Inflammatory macrophage (primary cell): ENCODE data around the gene TIAM1.

Experiments
- DNase-seq, 2 donors: peaks; one replicate each; pipeline ENCODE4 v3.0.0-alpha.2; 2020 to 2022

TIAM1 gene

DNA sequence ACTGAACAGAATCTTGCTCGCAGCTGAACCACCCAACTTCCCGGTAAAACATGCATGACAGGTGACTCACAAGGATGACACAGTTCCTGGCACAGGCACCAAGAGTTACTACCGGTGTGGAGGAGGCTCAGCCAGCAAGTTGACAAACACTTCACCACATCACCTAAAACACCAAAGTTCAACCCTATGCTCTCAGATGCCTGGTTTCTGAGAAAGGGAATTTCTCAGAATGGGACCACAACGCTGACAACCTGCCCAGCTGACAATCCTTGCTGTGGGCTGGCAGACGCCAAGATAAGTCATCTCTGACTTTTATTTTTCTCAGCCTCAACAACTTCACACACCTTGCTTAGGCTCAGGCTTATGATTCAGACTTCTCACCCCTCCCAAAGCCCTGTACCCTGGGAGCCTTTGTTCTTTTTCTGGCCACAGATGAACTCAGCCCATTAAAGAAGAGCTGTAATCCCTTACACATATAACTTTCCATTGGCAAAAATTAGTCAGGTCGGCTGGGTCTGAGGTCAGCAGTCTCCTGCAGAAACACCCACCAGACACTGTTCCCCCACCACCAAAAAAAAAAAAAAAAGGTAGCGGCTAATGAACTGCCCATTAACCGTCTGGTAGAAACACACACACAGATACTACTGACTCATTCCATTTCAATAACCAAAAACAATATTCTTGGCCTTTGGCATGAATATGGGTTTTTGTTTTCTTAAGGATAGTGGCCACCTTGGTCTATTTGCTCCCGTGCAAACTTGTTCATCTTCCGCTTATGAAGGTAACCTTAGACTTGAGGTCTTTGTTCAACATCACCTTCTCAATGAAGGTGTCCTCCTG lies 10.8 kb upstream of the TIAM1 start:
- DNase-seq = peak in 1 of 2 donors; percentile 42

DNA sequence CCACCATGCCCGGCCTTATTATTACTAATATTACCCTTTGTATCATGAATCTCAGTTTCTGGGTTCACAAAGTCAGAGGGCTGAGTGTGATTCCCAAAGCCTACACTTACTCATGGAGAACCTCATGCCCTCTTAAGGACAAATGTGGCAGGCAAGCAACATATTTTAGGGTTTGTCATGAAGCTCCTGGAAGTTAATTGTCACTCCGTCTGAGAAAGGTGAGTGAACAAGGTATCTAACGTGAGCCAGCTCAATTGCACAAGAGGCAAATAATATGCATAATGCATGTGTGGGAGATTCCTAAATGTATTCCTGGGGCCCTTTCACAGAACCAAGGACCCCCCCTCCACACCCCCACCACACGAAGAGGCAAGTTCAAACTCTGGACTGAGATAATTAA lies 10.1 kb upstream of the TIAM1 start:
- no peak for DNase-seq

DNA sequence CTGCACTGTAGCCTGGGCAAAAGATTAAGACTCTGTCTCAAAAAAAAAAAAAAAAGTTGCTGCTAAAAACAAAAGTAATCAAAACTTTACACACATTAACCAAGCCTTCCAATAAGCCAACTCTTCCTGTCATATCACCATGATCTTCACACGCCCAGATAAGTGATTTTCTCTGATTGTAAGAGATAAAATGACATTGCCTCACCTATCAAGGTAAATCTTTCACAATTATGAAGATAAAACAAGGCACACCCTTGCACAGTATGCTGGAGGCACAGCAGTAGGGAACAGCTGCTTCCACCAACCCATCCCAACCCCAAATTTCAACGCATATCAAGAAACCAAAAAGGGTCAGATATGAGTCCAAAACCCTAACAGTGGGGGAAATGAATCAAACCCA lies 8.8 kb upstream of the TIAM1 start:
- DNase-seq = no peak

DNA sequence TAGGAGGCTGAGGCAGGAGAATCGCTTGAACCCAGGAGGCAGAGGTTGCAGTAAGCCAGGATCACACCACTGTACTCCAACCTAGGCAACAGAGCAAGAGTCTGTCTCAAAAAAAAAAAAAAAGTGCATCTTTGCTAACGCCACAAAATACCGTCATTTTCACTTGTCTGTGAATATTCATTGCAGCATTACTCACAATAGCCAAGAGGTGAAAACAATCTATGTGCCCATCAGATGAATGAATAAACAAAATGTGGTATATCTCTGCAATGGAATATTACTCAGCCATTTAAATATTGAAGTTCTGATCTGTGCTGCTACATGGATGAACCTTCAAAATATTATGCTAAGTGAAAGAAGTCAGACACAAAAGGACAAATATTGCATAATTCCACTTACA lies 7.9 kb upstream of the TIAM1 start:
- DNase-seq = no peak

DNA sequence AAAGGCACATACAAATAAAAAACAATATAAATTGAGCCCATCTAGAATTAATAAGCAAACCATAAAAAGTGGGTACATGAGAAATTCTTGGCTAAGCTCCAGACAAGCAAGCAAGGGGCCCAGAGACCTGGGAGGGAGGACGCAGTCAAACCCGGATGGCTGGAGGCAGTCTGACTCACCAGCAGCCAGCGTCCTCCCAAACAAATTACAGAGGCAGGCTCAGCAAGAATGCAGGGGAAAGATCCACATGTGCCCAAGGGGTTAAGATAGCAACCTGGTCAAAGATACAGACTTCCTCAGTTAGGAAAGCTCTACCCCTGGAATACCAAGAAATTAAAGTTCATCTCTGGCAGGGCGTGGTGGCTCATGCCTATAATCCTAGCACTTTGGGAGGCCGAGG lies 7.4 kb upstream of the TIAM1 start:
- DNase-seq = no peak

DNA sequence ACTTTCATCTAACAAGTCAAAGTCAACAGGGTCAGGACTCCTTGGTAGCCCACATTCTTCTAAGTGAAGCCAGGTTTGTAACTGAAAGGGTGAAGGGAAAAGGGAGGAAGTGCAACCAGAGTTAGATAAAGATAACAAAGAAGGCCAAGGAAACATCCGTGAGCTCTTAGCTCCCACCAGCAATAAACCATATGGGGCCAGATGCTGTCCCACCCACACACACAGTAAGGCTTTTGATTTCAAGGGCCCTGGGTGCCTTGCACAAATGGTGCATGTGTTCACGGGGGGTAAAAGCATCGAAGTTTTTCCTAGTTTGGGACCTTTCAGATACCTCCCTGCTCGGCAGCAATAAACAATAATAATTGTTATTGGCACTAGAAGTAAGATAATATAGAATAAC lies 5.1 kb upstream of the TIAM1 start:
- no peak for DNase-seq

DNA sequence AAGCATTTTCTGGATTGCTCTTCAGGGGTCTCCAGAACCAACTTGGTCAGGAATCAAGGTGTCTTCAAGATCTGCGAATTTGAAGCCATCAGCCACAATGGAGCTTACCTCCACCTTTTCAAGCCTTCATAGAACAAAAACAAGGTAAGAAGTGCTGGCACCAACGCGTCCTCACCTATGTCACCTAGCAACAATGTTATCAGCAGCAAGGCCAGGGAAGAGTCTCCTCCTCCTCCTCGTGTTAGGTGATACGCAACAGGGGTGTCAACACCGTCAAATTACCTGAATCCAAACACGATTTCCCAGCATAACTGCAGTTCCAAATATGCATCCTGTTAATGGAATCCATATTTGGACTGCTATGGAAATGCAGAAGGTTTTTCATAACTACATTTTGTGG lies 4.1 kb upstream of the TIAM1 start:
- no peak for DNase-seq

DNA sequence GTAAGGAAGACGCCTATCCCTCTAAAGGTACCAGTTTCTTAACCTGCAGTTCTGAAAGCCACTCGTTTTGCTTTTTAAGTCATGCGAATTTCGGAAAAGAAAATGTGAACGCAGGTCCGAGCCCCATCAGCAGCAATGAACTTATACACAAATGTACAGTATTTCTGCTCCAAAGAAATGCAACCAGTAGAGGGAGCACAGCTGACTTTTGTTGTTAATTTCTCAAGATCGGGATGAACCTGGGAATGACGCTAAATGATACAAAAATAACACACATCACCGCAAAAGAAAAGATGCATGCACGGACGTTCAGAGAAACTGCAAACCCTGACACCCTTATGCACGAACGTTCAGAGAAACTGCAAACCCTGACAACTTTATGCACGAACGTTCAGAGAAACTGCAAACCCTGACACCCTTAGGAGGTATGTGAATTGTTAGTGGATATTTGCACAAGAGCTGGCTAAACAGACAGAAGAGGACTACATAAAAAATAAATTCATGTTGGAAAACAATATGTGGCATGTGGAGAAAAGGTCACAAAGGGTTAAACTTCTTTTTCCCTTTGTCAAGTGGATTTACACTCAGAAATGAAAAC lies 3.5 kb upstream of the TIAM1 start:
- no peak for DNase-seq

DNA sequence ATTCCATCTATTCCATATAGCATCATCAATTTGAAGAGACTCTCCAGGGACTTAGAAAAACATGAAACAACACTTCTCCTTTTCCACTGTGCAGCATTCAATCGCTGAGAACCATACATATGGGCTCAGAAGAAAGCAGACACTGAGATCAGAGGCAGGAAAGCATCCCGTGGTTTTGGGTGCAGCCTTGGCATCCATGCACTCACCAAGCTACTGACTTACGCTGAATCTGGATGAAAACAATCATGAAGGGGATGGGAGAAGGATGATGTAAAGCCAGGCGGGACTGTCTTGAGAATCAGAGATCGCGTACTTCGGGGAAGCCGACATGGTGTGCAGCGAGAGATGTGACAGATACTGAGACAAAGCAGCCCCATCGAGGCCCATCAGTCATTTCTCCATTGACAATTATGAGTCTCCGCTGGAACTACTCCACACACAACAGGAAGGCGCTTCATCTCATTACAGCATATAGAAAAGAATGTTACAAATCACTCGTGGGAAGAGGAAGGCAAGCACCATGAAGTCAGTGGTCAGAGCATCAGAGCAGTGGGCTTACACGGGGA lies 2.3 kb upstream of the TIAM1 start:
- no peak for DNase-seq

DNA sequence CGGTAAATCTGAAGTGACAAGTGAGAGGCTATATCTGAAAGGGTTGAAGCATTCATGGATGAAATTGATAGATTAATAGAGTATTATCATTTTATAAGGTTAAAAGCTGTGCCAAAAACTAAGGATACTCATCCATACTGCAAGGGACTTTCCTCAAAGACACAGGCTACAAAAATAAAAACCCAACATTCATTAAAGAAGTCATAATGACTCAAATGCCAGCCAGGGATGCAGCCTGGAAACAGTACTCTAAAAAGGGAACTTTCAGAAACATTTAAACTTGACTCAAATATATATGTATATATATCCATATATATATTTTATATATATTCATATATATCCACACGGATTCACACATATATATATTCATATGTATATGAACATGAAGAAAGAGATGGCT lies 1.1 kb upstream of the TIAM1 start:
- DNase-seq = peak in 1 of 2 donors; percentile 32

DNA sequence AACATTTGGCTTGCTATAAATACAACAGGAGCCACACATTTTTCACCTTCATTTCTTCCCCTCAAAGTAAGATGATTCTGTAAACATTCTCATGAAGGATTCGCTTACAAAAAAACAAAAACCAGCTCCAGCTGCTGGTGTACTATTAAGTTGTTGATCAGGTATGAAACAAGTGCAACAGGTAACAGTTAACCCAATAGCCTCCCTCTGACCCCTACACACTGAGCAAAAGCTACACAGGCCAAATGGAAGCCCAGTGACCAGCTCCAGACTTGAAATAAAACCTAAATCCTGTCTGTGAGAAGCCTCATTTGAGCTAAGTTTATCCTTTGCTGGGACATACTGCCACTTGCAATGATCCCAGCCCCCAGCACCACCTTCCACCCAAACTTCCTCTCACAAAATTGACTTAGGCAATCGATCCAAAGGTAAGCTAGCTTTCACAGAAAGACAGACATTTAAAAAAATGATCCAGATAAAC lies 991 bp downstream of the TIAM1 start:
- DNase-seq = peak; percentile 9 to 11

DNA sequence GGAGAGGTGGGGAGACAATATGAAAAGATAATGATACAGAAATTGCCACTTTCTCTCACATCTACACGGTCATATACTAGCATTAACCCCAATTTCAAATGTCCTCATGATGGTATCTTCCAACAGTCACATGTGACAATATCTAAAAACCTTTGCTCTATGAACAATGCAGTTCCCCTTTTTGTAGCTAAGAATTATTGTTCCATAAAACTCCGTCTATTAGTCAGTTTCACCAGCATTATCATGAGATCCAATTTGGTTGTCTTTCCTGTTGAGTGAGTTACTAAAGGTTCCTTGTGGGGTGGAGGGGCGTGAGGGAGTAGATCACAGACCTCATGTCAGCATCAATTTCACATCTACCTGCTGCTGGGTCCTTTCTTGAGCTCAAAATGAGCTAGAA lies 1.7 kb downstream of the TIAM1 start:
- DNase-seq = peak; percentile 64 to 85

DNA sequence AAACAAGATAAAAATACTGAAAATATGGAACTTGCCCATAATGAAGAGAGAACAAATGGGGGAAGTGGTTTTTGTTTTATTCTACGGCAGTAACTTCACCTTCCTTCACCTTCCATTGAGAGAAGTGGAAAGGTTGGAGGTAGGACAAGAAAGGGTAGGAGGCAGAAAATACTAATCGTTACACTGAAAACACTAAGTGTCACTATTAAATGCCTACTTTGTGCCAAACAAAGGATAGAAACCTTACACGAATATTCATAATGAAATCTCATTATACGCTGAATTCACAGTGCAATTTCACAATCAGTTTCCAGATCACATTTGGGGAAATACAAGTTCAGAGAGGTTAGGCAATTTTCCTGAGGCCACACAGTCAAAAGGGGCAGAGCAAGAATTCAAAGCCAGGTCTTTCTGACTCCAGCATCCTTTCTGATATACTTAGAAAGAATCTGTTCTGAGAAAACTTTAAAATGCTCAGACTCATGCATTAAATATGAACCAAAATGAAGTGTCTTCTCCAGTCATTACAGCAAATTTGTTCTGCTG lies 3.0 kb downstream of the TIAM1 start:
- DNase-seq = peak; percentile 46 to 72

DNA sequence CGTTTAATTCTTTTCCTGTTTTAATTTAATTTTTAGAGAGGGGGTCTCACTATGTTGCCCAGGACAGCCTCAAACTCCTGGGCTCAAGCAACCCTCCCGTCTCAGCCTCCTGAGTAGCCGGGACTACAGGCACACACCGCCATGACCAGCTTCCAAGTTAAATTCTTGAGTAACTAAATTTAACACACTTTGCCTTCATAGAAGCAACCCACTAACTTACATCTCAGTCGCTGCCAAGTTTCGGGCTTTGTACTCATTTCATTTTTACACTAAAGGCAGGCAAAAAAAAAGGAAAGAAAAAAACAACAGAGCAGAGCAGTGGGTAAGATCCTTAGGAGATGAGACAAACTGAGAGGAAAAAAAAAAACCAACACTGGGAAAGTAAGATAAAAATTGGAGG lies 3.5 kb downstream of the TIAM1 start:
- no peak for DNase-seq

DNA sequence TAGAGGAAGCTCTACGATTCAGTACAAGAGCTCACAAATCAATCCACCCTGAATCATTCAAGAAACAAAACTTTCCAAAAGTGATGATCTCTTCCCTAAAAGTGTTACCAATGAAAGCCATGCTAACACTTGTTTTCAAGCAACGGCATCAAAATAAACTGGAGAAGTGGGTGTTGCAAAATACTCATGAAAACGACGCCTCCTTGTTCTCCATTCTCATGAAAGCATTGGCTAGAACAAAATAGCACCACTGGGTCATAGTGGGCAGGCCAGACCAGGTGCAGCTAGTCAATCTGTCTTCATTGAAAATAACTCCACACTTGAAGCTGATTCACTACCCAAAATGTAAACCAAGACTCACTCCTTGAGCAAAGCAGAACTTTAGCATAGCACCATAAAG lies 4.3 kb downstream of the TIAM1 start:
- DNase-seq = peak; percentile 86 to 92

DNA sequence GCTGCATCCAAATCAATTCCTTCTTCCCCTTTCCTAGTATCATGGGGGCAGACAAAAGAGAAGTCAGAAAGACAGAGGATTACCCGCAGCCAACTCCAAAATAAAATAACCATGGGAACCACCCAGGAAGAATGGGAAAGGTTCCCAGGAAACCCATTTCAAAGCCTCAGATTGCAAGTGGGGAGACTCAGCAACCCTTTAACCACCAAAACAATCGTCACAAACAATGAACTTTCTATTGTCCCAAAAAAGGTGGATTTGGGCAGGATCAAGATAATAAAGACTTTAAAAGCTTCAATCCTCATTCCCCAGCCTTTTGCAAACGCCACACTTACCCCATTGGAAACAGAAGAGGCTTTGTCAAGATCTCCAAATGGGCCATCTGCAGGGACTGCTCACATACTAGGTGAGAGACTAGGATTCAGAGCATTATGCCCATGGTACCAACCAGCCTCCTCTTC lies 5.1 kb downstream of the TIAM1 start:
- DNase-seq = no peak

DNA sequence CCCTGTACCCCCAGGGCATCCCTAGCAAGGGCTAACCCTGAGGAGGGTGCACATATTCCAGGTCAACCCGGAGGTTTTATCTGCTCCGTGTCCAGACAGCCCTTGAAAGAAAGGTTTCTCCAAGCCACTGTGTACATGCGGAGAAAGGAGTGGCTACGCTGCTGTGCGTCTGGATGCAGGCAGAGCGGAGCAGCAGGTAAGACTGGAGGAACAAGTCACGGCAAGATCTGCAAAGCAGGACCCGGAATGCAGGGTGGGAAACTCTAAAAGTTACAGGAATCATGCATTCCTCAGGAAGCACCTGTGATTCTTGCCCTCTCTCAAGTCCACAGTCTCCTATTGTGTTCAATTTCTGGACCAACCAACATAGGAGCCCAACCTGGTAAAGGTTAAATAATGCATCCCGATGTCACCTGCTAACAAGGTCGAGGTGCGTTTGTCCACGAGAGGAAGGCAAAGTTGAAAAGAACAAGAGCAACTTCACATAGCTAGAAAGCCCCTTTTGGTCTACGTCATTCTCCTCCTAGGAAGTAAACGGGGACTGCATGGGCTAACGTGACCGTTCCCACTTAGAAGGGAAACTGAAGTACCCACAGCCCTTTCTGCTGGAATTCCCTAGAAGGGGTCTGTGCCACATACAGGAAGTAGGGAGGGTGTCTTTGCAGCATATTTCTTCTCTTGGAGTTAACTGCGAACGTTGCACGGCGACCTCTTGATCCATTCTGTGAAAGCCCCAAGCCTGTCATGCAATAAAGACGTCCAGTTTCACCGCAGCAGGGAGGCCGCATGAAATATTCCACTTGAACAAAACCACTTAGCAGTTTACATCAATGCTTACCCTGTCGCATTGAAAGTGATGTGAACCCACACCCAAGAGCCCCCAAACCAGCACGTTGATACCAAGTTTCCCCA lies 5.8 kb downstream of the TIAM1 start:
- no peak for DNase-seq

DNA sequence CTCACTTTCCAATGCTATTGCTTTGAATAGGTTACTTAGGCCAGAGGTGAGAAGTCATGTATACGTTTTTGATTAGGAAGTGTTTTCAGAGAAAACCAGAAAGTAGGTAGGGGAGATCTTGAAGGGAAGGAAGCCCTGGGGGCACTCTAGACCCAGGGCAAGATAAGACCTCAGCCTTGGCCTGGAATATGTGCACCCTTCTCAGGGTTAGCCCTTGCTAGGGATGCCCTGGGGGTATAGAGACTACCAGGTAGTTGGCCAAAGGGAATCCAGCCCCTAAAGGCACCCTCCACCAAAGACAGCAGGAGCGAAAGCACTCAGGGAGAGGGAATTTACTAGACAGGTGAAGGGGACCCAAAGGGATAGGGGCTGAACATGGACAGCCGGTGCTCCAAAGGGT lies 7.0 kb downstream of the TIAM1 start:
- no peak for DNase-seq

DNA sequence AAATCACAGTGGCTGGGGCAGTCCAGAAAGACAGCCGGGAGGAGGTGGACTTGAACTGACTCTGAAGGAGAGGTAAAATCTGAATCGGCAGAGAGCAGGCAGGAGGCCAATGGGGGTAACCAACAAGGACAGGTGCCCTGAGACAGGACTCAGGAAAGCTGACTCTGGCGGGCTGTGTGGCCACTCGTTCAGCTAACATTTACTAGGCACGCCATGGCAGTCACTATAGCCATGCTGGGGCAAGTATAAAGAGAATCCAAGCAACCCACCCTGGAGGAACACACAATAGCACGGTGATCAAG lies 7.4 kb downstream of the TIAM1 start:
- DNase-seq = no peak

DNA sequence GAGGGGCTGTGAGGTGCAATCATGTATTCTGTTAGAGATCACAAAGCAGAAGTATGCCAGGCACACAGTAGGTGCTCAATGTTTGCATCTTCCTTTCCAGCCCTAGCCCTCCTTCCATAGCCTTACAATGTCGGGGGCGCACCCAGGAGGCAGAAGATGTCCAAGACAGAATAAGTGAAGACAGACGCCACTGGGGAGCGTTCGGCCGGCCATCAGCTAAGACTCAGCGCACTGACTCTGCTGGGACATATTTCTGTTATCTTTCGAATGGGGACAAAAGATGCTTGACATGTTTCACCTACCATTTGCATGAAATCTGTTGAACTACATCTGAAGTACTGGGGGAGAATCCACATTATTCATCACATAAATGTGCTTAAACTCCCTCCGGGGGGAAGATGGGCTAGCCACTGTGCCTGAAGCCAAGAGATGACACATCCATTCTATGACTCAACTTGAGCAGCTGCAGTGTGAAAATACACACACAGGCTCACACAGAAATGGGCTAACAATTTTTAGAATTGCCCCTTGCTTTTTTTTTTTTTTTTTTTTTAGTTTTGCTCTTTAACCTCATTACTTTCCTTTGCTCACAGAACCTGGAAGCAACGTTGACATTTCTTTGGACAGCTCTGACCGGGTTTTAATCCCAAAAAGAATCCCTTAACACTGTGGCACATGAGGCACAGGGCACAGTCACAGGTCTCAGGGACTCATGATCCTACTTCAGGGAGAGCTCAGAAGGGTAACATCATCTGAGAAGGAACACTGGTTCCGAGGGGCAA lies 7.9 kb downstream of the TIAM1 start:
- peak; percentile 6 to 20 for DNase-seq

DNA sequence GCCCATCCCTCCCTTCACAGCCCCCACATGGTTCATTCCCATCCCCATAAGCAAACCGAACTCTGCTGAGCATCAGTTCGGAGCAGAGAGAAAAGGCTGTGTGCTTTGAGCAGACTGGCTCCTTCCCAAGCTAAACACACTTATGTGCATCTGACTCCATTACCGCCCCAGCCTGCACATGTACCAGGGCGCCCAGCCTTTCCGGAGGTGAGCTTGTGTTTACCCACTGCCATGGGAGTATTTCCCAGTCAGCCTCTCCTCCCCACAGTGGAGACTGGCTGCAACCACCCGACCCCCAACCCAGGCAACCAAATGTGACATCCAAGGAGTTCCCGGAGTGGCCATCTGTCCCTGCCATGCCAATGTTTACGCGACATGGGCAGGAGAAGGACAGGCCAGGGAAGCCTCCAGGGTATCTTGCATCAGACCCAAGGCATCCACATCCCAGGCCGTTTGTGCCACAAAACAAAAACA lies 9.4 kb downstream of the TIAM1 start:
- no peak for DNase-seq

DNA sequence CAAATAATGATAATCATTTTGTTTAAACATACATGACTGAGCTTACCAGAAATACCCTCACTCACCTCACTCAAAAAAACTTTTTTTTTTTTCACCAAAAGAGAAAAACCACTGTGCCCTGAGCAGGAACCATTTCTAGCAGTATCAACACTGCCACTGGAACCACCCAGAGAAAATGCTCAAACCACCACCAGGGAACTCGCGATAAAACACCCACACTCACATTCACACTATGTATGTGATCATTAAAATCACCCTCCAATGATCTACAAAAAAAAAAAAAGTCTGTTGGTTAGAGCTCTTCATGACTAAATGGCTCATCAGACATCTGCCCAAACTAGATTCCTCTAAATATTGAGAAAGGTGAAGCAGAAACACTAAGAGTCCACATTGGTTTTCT lies 11.5 kb downstream of the TIAM1 start:
- no peak for DNase-seq
